HEK293T (cell line): ENCODE measurements around the gene SVIL.

Experiments
- ARNT ChIP-seq: fragments of 450-650 bp; IDR thresholded peaks from 2 replicates; pipeline ENCODE4 v1.6.1; 2017; ENCODE audit warnings: mild to moderate bottlenecking
- CTBP1 ChIP-seq: fragments of 450-650 bp; IDR thresholded peaks from 2 replicates; pipeline ENCODE4 v1.6.1; 2016; ENCODE audit warnings: borderline replicate concordance
- ELF4 ChIP-seq: fragments of 450-650 bp; IDR thresholded peaks from 2 replicates; pipeline ENCODE4 v1.6.1; 2017; ENCODE audit warnings: antibody characterized with exemption
- FOXK2 ChIP-seq: fragments of 450-650 bp; IDR thresholded peaks from 2 replicates; pipeline ENCODE4 v1.6.1; 2016; ENCODE audit warnings: mild to moderate bottlenecking
- LEF1 ChIP-seq: fragments of 450-650 bp; IDR thresholded peaks from 2 replicates; pipeline ENCODE4 v1.6.1; 2017; ENCODE audit warnings: mild to moderate bottlenecking, borderline replicate concordance
- NFRKB ChIP-seq: fragments of 450-650 bp; IDR thresholded peaks from 2 replicates; pipeline ENCODE4 v1.6.1; 2016; ENCODE audit warnings: mild to moderate bottlenecking, moderate library complexity
- TARDBP ChIP-seq: fragments of 450-650 bp; IDR thresholded peaks from 2 replicates; pipeline ENCODE4 v1.6.1; 2016

GRCh38 chr10:29431711-29432110 lies 203.1 kb downstream of the SVIL start:
- TF ChIP-seq CTBP1 (no peak), ARNT (no peak), LEF1 (no peak), ELF4 (no peak), NFRKB (no peak), TARDBP (no peak), FOXK2 (no peak)
